CD4-positive, alpha-beta T cell treated with Interleukin-6 at 100 ng/mL for 8 hours (primary cell): ENCODE results near the gene RBM17.
"Not testable (repeated sequence)": the region's sequence is repeated elsewhere in the genome, so short reads cannot be mapped to it uniquely, and the experiment has no call there.

Experiments used
- DNase-seq: peaks from one replicate; pipeline ENCODE4 v3.0.0-alpha.2; 2020; ENCODE audit warnings: mixed read lengths, low spot score

The RBM17 gene

DNA sequence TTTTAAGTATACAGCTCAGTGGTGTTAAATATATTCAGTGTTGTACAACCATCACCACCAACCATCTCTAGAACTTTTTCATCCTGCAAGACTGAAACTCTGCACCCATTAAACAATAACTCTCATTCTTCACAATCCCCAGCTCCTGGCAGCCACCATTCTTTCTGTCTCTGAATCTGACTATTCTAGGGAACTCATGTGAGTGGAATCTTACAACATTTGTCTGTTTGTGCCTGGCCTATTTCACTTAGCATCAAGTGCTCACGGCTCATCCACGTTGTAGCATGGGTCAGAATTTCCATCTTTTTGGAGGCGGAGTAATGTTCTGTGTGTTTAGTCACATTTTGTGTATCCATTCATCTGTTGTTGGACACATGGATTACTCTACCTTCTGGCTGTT lies 73.1 kb downstream of the RBM17 start:
- no peak for DNase-seq

DNA sequence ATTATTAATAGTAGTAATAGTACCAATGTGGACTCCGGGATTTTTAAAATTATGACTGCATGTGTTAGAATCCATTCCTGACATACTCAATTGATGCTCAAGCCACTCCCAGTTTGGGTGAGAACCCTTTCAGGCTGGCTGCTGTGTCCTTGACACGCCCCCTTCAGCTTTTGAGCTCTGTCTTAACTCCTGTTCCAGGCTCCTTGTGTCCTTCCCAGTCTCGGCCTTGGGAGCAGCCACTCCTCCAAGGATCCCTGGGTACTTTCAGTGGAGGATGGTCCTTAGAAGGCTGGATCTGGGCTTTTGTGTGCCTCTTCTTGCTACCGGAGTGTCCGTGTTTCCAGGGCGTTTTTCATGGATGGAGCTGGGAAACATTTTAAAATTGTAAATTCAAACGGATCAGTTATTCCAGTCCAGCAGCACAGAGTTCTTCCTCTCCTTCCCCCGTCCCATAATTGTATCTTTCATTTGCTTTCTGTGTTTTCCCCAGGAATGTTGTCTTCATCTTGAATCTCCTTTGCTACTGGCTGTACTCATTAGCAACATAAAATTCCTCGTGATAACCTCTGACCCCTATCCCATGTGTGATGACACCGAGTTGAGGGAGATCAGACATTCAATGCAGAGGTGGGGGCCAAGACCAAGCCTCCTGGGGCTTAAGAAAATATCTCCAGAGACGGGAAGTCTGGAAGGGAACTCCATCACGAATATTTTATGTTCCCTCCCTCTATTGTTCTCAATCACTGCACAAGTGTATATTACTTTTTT lies 73.9 kb downstream of the RBM17 start:
- DNase-seq = no peak

DNA sequence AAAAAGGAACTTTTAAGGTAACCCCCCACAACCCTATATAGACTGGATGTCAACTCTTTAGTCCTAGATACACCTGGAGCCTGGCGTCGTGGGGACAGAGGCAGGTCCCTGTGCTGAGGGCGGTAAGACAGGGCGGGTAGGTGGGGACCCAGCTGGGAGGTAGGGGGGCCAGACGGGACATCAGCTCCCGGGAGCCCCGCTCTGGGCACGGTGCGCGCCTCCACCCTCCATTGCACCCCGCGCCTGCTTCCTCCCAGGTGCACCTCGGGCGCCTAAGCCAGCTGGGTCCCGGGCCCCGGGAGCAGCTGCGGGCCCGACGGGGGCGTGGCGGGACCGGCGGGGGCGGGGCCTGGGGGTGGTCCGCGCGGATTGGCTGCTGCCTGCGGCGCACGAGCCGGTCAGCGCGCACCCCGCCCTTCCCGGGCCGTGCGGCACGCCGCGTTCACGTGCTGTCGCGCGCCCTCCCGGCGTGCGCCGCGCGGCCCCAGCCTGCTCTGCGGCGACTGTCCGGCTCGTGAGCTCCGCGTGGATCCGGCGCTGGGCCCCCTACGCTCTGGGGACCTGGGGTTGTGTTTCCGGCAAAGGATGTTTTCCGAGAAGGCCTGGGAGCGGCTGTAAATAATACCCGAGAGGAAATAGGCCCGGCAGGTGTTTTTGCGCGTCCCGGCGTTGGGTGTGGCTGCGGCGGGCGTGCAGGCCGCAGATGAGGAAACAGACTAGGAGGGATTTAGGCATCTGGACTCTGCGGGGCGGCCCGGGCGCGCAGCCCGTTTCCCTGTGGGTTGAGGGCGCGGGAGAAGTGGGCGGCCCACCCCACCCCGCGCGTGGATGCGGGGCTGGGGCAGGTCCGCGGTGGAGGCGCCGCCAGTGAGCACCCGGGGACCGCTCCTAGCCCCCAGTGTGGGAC lies 74.8 kb downstream of the RBM17 start:
- peak; percentile 89 for DNase-seq

DNA sequence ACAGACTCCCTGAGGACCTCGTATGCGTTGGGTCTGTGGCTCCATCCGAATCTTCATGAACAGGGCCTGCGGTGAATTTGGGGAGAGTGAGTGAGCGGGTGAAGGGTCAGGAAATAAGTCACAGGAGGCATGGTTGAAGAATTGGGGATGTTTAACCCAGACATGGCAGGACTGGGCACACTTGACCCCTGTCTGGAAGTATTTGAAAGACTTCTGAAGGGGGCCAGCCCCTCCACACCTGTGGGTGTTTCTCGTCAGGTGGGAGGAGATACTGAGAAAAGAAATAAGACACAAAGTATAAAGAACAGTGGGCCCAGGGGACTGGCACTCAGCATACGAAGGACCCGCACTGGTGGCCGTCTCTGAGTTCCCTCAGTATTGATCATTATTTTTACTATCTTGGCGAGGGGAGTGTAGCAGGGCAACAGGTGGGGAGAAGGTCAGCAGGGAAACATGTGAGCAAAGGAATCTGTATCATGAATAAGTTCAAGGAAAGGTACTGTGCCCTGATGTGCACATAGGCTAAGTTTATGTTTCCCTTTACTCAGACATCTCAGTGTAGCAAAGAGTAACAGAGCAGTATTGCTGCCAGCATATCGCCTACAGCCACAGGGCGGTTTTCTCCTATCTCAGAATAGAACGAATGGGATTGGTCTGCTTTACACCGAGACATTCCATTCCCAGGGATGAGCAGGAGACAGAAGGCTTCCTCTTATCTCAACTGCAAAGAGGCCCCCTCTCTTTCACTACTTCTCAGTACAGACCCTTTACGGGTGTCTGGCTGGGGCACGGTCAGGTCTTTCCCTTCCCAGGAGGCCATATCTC lies 75.6 kb downstream of the RBM17 start:
- DNase-seq = no peak

DNA sequence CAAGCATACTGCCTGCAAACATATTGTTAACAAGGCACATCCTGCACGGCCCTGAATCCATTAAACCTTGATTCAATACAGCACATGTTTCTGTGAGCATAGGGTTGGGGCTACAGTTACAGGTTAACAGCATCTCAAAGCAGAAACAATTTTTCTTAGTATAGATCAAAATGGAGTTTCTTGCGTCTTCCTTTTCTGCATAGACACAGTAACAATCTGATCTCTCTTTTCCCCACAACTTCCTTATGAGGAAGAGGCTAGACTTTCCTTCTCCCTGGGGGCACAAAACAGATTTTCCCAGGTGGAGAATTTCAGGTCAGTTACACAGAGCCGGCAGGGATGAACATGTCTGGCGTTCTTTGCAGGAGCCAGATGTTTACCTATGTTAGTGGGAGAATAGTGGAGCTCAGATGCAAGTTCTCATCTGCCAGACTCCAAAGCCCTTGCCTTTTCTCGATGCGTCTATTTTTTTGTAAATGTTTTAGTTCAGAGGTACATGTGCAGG lies 76.4 kb downstream of the RBM17 start:
- no peak for DNase-seq

DNA sequence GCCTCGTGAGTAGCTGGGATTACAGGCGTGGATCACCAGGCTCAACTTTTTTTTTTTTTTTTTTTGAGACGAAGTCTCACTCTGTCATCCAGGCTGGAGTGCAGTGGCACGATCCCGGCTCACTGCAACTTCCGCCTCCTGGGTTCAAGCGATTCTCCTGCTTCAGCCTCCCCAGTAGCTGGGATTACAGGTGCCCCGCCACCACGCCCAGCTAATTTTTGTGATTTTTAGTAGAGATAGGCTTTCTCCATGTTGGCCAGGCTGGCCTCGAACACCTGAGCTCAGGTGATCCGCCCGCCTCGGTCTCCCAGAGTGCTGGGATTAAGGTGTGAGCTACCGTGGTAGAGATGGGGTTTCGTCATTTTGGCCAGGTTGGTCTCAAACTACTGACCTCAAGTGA lies 77.1 kb downstream of the RBM17 start:
- DNase-seq = not testable (repeated sequence)
